ENCODE data around the gene SERPINC1. TPM values are rescaled to one million over a fixed set of nuclear protein-coding genes. Genes with fewer than 3 reads are reported as not detected.

SERPINC1 gene
- total and polyA plus RNA-seq, 9 of the 15 experiments (the other 6 are each of a cell fraction or from before 2014, with no cell fraction given), result 0.07 to 1.2 (median 0.50) TPM

- TF ChIP-seq ELK3 (CRISPR knock-in tag; IDR thresholded peaks at IDR 0.05), result no peak
- peak; percentile 38; the same call in 1 of the 2 replicates for TF ChIP-seq CREM (IDR thresholded peaks at IDR 0.05; ENCODE audit: low read depth)
- TF ChIP-seq ESRRA (IDR thresholded peaks at IDR 0.05; ENCODE audit: borderline replicate concordance, low read depth), result peak; percentile 73
- TF ChIP-seq RUNX1 (IDR thresholded peaks at IDR 0.05; ENCODE audit: low read depth), result no peak
- peak; percentile 97 for TF ChIP-seq CCNT2 (IDR thresholded peaks at IDR 0.05; ENCODE audit: borderline replicate concordance, extremely low read depth, insufficient read length, low read depth, low read length)
- TF ChIP-seq CREB3L1 (IDR thresholded peaks at IDR 0.05; ENCODE audit: borderline replicate concordance, low read depth), result peak; percentile 42; the same call in 1 of the 2 replicates
- TF ChIP-seq THAP12 (CRISPR knock-in tag; IDR thresholded peaks at IDR 0.05), result 0 out of 2 replicates have a peak, but pooled peaks have one; percentile 25
- TF ChIP-seq NCOA2 (IDR thresholded peaks at IDR 0.05; ENCODE audit: partially characterized antibody in 2 of 2), result no peak
- peak; percentile 92 for TF ChIP-seq EGR1 (conservative IDR thresholded peaks at IDR 0.05)
- TF ChIP-seq FOXK2 (conservative IDR thresholded peaks at IDR 0.05 in 1 of 2, IDR thresholded peaks at IDR 0.05 in 1 of 2; ENCODE audit: low read depth in 2 of 2), result peak in 1 of 2 experiments; percentile 53; a peak in 2 of 4 replicates
- peak; percentile 14; the same call in 1 of the 2 replicates for TF ChIP-seq ATF4 (CRISPR knock-in tag; IDR thresholded peaks at IDR 0.05)
- no peak for TF ChIP-seq CHCHD3 (CRISPR knock-in tag; IDR thresholded peaks at IDR 0.05)
- TF ChIP-seq ZSCAN32 (CRISPR knock-in tag; IDR thresholded peaks at IDR 0.05), result peak; percentile 46; the same call in 1 of the 2 replicates
- TF ChIP-seq HLTF (IDR thresholded peaks at IDR 0.05), result peak; percentile 61
- TF ChIP-seq TAF1 (IDR thresholded peaks at IDR 0.05; ENCODE audit: control insufficient read depth, extremely low read depth, insufficient read depth, low read length, severe bottlenecking), result peak; percentile 31
- peak in 1 of 2 experiments; percentile 48; a peak in 2 of 4 replicates for TF ChIP-seq TRIM24 (IDR thresholded peaks at IDR 0.05)
- TF ChIP-seq ZFX (CRISPR knock-in tag; IDR thresholded peaks at IDR 0.05), result peak; percentile 62; the same call in 1 of the 2 replicates
- peak; percentile 48 for TF ChIP-seq RBFOX2 (IDR thresholded peaks at IDR 0.05; ENCODE audit: low read depth, low read length)
- no peak for TF ChIP-seq TRIM25 (IDR thresholded peaks at IDR 0.05; ENCODE audit: borderline replicate concordance)
Observed at GRCh38 chr1:173868266-173869020, 48.7 kb downstream of the SERPINC1 start, which contains the start of gene ZBTB37 (continued).

All from K562 (cell line).